Ishikawa (cell line): ENCODE measurements around the gene NCOA1.

Experiments
- FOXM1 ChIP-seq: IDR thresholded peaks from 2 replicates; pipeline ENCODE4 v1.6.1; 2012; ENCODE audit warnings: low read depth, borderline replicate concordance
- RAD21 ChIP-seq: IDR thresholded peaks from 2 replicates; pipeline ENCODE4 v1.6.1; 2012; ENCODE audit warnings: low read depth
- TAF1 ChIP-seq: IDR thresholded peaks from 2 replicates; pipeline ENCODE4 v1.6.1; 2012; ENCODE audit warnings: low read depth, mild to moderate bottlenecking
- TF ChIP-seq, protein P1 (sequence below): IDR thresholded peaks from 2 replicates; pipeline ENCODE4 v1.6.1; 2012
- TF ChIP-seq, protein P2 (sequence below): IDR thresholded peaks from 2 replicates; pipeline ENCODE4 v1.6.1; 2012; ENCODE audit warnings: low read depth, mild to moderate bottlenecking

DNA sequence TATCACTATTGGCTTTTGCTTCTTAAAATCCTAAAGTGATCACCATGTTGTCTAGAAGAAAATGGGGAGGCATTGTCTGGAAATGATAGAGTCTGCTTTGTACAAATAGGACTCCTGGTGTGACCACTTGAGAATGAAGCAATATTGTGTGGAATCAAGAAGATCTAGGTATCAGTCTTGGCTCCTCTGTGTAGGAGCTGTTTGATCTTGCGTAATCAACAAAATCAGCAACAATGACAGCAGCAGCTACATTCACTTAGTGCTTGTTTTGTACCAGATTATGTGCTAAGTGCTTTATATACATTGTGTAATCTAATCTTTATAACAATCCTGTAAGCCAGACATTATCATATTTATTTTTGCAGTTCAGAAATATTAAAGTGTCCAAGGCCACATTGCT, 17.8 kb downstream of the NCOA1 start:
- TF ChIP-seq, protein P1, sequence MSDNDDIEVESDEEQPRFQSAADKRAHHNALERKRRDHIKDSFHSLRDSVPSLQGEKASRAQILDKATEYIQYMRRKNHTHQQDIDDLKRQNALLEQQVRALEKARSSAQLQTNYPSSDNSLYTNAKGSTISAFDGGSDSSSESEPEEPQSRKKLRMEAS: no peak
- TF ChIP-seq RAD21 (no peak), TAF1 (no peak), FOXM1 (no peak)
- TF ChIP-seq, protein P2, sequence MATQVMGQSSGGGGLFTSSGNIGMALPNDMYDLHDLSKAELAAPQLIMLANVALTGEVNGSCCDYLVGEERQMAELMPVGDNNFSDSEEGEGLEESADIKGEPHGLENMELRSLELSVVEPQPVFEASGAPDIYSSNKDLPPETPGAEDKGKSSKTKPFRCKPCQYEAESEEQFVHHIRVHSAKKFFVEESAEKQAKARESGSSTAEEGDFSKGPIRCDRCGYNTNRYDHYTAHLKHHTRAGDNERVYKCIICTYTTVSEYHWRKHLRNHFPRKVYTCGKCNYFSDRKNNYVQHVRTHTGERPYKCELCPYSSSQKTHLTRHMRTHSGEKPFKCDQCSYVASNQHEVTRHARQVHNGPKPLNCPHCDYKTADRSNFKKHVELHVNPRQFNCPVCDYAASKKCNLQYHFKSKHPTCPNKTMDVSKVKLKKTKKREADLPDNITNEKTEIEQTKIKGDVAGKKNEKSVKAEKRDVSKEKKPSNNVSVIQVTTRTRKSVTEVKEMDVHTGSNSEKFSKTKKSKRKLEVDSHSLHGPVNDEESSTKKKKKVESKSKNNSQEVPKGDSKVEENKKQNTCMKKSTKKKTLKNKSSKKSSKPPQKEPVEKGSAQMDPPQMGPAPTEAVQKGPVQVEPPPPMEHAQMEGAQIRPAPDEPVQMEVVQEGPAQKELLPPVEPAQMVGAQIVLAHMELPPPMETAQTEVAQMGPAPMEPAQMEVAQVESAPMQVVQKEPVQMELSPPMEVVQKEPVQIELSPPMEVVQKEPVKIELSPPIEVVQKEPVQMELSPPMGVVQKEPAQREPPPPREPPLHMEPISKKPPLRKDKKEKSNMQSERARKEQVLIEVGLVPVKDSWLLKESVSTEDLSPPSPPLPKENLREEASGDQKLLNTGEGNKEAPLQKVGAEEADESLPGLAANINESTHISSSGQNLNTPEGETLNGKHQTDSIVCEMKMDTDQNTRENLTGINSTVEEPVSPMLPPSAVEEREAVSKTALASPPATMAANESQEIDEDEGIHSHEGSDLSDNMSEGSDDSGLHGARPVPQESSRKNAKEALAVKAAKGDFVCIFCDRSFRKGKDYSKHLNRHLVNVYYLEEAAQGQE: no peak
